SIG-M5 (cell line): ENCODE measurements around the gene CDC34.

ENCODE experiments used
- DNase-seq: peaks from one replicate; lab custom pipeline; 2025; lab: John Stamatoyannopoulos, UW

Gene CDC34

GRCh38 chr19:588741-589692, 57.5 kb downstream of the CDC34 start:
- no peak for DNase-seq

DNA sequence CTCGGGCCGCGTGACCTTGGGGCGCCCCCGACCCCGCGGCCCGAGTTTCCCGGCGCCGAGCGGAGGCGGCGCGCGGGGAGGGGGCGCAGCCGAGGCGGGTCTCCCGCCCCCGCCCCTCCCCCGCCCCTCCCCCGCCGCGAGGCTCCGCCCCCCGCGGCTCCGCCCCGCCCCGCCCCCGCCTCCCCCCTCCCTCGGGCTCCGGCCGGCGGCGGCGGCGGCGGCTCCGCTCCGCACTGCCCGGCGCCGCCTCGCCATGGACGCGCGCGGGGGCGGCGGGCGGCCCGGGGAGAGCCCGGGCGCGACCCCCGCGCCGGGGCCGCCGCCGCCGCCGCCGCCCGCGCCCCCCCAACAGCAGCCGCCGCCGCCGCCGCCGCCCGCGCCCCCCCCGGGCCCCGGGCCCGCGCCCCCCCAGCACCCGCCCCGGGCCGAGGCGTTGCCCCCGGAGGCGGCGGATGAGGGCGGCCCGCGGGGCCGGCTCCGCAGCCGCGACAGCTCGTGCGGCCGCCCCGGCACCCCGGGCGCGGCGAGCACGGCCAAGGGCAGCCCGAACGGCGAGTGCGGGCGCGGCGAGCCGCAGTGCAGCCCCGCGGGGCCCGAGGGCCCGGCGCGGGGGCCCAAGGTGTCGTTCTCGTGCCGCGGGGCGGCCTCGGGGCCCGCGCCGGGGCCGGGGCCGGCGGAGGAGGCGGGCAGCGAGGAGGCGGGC, 58.3 kb downstream of the CDC34 start, which contains the start of gene HCN2:
Gene HCN2, plus strand, starts transcription at position 189 of the 703 bp plus-strand sequence. Its CDS starts 65 bp downstream, at position 254.
- DNase-seq = no peak

DNA sequence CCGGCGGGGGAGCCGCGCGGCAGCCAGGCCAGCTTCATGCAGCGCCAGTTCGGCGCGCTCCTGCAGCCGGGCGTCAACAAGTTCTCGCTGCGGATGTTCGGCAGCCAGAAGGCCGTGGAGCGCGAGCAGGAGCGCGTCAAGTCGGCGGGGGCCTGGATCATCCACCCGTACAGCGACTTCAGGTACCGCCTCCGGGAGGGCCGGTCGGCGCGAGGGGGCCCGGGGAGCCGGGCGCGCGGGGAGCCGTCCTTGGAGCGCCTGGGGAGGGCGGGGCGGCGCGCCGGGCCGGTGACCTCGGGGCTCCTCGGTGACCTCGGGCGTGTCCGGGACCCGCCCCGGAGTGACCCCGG, 58.8 kb downstream of the CDC34 start:
- no peak for DNase-seq

GRCh38 chr19:590750-591098, 59.2 kb downstream of the CDC34 start:
- no peak for DNase-seq

- no peak for DNase-seq
These were observed 59.8 kb downstream of the CDC34 start for GRCh38 chr19:591099-591958.
